Measurements from ENCODE around the gene NDUFC2. TPM values are rescaled to one million over a fixed set of nuclear protein-coding genes. Genes with fewer than 3 reads are reported as not detected.
"Not testable (repeated sequence)": the region's sequence is repeated elsewhere in the genome, so short reads cannot be mapped to it uniquely, and the experiment has no call there.

Gene NDUFC2
- total RNA-seq, 1 donor from 2014 or later: 175 TPM

DNA sequence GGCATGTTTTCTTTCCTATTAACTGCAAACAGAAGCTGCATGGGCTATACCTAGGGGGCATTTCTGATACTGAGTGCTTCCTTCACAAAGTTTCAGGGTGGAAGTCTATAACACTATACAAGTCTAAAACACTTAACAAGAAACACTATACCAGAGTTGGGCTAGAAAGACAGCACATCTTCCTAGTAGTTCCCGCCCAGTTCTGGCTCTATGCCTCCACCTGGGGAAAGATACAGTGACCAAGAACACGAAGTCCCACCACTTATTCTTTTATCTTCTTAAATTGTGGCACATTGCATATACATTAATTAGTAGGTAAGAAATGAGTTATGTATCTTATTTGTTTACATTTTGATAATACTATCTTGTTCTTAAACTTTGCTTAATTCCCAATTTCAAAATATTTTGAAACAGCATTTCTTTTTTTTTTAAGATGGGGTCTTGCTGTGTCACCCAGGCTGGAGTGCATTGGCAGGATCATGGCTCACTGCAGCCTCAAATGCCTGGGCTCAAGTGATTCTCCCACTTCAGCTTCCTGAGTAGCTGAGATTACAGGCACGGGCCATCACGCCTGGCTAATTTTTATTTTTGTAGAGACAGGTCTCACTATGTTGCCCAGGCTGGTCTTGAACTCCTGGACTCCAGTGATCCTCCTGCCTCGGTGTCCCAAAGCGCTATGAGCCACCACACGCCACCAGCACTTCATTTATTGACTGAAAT is 18.2 kb upstream of the NDUFC2 start:
- TF ChIP-seq, protein P1, sequence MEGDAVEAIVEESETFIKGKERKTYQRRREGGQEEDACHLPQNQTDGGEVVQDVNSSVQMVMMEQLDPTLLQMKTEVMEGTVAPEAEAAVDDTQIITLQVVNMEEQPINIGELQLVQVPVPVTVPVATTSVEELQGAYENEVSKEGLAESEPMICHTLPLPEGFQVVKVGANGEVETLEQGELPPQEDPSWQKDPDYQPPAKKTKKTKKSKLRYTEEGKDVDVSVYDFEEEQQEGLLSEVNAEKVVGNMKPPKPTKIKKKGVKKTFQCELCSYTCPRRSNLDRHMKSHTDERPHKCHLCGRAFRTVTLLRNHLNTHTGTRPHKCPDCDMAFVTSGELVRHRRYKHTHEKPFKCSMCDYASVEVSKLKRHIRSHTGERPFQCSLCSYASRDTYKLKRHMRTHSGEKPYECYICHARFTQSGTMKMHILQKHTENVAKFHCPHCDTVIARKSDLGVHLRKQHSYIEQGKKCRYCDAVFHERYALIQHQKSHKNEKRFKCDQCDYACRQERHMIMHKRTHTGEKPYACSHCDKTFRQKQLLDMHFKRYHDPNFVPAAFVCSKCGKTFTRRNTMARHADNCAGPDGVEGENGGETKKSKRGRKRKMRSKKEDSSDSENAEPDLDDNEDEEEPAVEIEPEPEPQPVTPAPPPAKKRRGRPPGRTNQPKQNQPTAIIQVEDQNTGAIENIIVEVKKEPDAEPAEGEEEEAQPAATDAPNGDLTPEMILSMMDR (IDR thresholded peaks at IDR 0.05): no peak
- H3K36me3 Mint-ChIP-seq (ENCODE audit: low read depth): peaks cover 8% of the 10 kb centered on the region
- H3K27me3 Mint-ChIP-seq (ENCODE audit: low read depth): no peaks in the 10 kb centered on the region
- H3K9me3 Mint-ChIP-seq (ENCODE audit: low read depth): no peaks in the 10 kb centered on the region
- DNase-seq (ENCODE audit: low spot score): no peak
- H3K27ac Mint-ChIP-seq (ENCODE audit: unreplicated experiment): no peak overlapping the region
- no peak overlapping the region for H3K4me3 Mint-ChIP-seq (ENCODE audit: unreplicated experiment)
- peaks cover 5% of the 10 kb centered on the region for H3K4me1 Mint-ChIP-seq (ENCODE audit: low read depth)

- DNase-seq (ENCODE audit: low spot score): no peak
- H3K4me1 Mint-ChIP-seq (ENCODE audit: low read depth): no peaks in the 10 kb centered on the region
- H3K4me3 Mint-ChIP-seq (ENCODE audit: unreplicated experiment): no peak overlapping the region
- H3K27ac Mint-ChIP-seq (ENCODE audit: unreplicated experiment): no peak overlapping the region
- H3K9me3 Mint-ChIP-seq (ENCODE audit: low read depth): no peaks in the 10 kb centered on the region
- peaks cover 3% of the 10 kb centered on the region for H3K36me3 Mint-ChIP-seq (ENCODE audit: low read depth)
- no peaks in the 10 kb centered on the region for H3K27me3 Mint-ChIP-seq (ENCODE audit: low read depth)
- TF ChIP-seq, protein P1 (IDR thresholded peaks at IDR 0.05): no peak
Observed at GRCh38 chr11:78094250-78094649, 14.6 kb upstream of the NDUFC2 start.

DNA sequence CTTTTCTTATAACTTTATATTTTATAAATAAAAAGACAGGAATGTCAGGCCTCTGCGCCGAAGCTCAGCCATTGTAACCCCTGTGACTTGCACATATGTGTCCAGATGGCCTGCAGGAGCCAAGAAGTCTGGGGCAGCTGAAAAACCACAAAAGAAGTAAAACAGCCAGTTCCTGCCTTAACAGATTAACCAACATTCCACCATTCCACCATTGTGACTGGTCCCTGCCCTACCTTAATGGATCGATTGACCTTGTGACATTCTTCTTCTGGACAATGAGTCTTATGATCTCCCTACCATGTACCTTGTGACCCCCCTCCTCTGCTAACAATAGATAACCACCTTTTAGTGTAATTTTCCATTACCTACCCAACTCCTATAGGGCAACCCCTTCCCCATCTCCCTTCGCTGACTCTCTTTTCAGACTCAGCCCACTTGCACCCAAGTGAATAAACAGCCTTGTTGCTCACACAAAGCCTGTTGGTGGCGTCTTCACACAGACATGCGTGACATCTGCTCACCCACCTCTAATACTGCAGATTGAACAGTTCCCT is 6.9 kb upstream of the NDUFC2 start:
- H3K9me3 Mint-ChIP-seq (ENCODE audit: low read depth); H3K36me3 Mint-ChIP-seq (ENCODE audit: low read depth); H3K4me1 Mint-ChIP-seq (ENCODE audit: low read depth); H3K27ac Mint-ChIP-seq (ENCODE audit: unreplicated experiment); DNase-seq (ENCODE audit: low spot score); H3K4me3 Mint-ChIP-seq (ENCODE audit: unreplicated experiment); H3K27me3 Mint-ChIP-seq (ENCODE audit: low read depth): not testable (repeated sequence)

DNA sequence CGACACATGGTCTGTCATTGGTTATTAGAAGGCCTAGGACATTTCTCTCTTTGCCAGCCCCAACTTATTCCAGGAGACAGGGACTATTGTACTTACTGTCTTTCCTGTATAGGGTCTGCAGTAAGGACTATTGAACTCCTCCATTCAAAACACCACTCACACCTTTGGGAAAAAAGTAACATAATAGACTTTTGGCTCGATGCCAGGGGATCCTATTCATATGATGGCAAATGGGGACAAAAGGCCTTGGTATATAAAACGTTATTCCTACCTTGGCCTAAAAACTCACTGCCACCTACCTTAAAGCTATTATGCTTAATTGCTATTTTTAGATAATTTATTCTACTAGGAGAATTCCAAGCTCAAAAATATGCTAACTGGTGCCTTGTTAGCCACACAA is 6.3 kb upstream of the NDUFC2 start:
- DNase-seq (ENCODE audit: low spot score): no peak
- Mint-ChIP-seq H3K4me1 (ENCODE audit: low read depth) (peaks cover 2% of the 10 kb centered on the region), H3K4me3 (ENCODE audit: unreplicated experiment) (no peak overlapping the region), H3K27ac (ENCODE audit: unreplicated experiment) (no peak overlapping the region), H3K36me3 (ENCODE audit: low read depth) (no peaks in the 10 kb centered on the region), H3K9me3 (ENCODE audit: low read depth) (no peaks in the 10 kb centered on the region), H3K27me3 (ENCODE audit: low read depth) (no peaks in the 10 kb centered on the region)
- TF ChIP-seq, protein P1 (IDR thresholded peaks at IDR 0.05): no peak

- H3K4me1 Mint-ChIP-seq (ENCODE audit: low read depth); H3K36me3 Mint-ChIP-seq (ENCODE audit: low read depth); DNase-seq (ENCODE audit: low spot score); H3K27me3 Mint-ChIP-seq (ENCODE audit: low read depth); H3K27ac Mint-ChIP-seq (ENCODE audit: unreplicated experiment); H3K4me3 Mint-ChIP-seq (ENCODE audit: unreplicated experiment); H3K9me3 Mint-ChIP-seq (ENCODE audit: low read depth): not testable (repeated sequence)
Observed at GRCh38 chr11:78084506-78084905, 4.8 kb upstream of the NDUFC2 start.

- no peak overlapping the region for H3K4me3 Mint-ChIP-seq (ENCODE audit: unreplicated experiment)
- DNase-seq (ENCODE audit: low spot score): no peak
- no peak overlapping the region for H3K27ac Mint-ChIP-seq (ENCODE audit: unreplicated experiment)
- no peaks in the 10 kb centered on the region for H3K9me3 Mint-ChIP-seq (ENCODE audit: low read depth)
- H3K27me3 Mint-ChIP-seq (ENCODE audit: low read depth): no peaks in the 10 kb centered on the region
- H3K4me1 Mint-ChIP-seq (ENCODE audit: low read depth): peaks cover 19% of the 10 kb centered on the region
- TF ChIP-seq, protein P1 (IDR thresholded peaks at IDR 0.05): no peak
- no peaks in the 10 kb centered on the region for H3K36me3 Mint-ChIP-seq (ENCODE audit: low read depth)
Observed at GRCh38 chr11:78083021-78083420, 3.4 kb upstream of the NDUFC2 start.

All from chondrocyte (in vitro differentiated cells).